Measurements from ENCODE around the gene CHST3. TPM values are rescaled to one million over a fixed set of nuclear protein-coding genes. Genes with fewer than 3 reads are reported as not detected.
"Not testable (repeated sequence)": the region's sequence is repeated elsewhere in the genome, so short reads cannot be mapped to it uniquely, and the experiment has no call there.

CHST3 gene
- total RNA-seq, 1 donor from 2014 or later, result not detected

DNA sequence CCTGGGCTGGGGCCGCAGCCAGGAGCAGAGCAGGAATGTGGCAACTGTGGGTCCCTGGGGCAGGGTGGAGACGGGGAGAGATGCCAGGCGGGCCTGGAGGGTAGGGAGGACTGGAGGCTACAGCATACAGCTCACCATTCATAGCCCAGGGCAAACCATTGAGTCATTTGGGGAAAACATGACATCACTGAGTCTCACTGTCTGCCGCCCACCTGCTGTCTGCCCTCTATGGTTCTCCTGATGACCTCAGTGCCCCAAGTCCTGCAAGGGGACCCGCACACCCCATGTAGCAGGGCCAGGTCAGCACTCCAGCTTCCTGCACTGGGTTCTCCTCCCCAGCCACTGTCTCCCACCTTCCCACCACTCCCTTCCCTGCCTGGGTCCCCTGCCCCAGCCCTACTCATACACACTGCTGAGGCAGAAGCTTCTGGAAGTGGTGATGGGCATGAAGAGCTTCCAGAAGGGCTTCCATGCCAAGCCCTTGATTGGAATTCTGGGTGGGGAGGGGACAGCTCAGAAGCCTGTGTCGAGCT lies 10.4 kb downstream of the CHST3 start:
- Mint-ChIP-seq H3K9me3 (no peaks in the 10 kb centered on the region), H3K27ac (no peak overlapping the region), H3K4me1 (no peaks in the 10 kb centered on the region), H3K36me3 (ENCODE audit: low read depth) (no peaks in the 10 kb centered on the region), H3K4me3 (no peak overlapping the region), H3K27me3 (peaks cover 7% of the 10 kb centered on the region)
- TF ChIP-seq, protein P1, sequence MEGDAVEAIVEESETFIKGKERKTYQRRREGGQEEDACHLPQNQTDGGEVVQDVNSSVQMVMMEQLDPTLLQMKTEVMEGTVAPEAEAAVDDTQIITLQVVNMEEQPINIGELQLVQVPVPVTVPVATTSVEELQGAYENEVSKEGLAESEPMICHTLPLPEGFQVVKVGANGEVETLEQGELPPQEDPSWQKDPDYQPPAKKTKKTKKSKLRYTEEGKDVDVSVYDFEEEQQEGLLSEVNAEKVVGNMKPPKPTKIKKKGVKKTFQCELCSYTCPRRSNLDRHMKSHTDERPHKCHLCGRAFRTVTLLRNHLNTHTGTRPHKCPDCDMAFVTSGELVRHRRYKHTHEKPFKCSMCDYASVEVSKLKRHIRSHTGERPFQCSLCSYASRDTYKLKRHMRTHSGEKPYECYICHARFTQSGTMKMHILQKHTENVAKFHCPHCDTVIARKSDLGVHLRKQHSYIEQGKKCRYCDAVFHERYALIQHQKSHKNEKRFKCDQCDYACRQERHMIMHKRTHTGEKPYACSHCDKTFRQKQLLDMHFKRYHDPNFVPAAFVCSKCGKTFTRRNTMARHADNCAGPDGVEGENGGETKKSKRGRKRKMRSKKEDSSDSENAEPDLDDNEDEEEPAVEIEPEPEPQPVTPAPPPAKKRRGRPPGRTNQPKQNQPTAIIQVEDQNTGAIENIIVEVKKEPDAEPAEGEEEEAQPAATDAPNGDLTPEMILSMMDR (IDR thresholded peaks at IDR 0.05), result no peak
- intact Hi-C loops (cut with micrococcal nuclease), result no loop called here
- ChIA-PET POLR2A (interaction anchor here (0.5 kb wide), 1 partner anchor 41 kb away, joined by 7 read pairs; no protein-coding TSS in a partner anchor), CTCF (no interaction called here)
- ATAC-seq (ENCODE audit: low read depth) (peak; percentile 18), DNase-seq (no peak)

DNA sequence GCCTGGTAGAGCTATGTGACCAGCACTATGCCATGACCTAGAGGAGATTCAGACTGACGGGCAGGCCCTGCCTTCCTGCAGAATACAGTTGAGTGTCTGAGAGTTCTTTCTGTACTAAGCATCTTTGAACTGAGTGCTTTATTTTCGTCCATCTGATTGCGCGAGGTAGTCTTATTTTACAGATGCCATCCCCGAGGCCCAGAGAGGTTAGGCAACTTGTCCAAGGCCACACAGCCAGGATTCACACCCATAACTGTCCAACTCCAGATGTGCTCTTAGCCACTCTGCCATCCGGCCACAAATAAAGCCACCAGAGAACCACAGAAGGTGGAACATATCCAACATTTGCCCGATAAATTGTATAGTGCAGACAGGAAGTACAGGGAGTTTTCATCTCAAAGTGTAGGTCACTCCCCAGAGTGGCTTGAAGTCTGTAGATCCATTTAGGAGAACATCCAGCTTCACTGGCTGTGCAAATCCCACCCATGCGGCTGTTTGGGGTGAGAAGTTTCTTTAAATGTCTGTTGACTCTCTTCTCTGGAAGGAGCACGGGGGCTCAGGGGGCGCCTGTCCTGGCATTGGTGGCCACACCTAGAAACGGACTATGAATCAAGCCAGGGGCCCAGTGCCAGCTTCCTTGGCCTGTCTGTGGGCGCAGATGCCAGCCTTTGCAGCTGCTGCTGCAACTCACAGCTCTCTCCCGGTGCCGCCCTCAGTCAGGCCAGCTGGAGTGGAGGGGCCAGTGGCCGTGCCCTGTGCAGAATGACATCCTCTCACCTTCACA lies 11.1 kb downstream of the CHST3 start:
- no peaks in the 10 kb centered on the region for H3K9me3 Mint-ChIP-seq
- ChIA-PET CTCF (no interaction called here), POLR2A (no interaction called here)
- no peak overlapping the region for H3K27ac Mint-ChIP-seq
- ATAC-seq (ENCODE audit: low read depth) (no peak), DNase-seq (no peak)
- H3K27me3 Mint-ChIP-seq, result peaks cover 7% of the 10 kb centered on the region
- H3K36me3 Mint-ChIP-seq (ENCODE audit: low read depth), result no peaks in the 10 kb centered on the region
- H3K4me3 Mint-ChIP-seq, result no peak overlapping the region
- no peaks in the 10 kb centered on the region for H3K4me1 Mint-ChIP-seq
- TF ChIP-seq, protein P1 (IDR thresholded peaks at IDR 0.05), result no peak
- intact Hi-C loops (cut with micrococcal nuclease), result no loop called here

DNA sequence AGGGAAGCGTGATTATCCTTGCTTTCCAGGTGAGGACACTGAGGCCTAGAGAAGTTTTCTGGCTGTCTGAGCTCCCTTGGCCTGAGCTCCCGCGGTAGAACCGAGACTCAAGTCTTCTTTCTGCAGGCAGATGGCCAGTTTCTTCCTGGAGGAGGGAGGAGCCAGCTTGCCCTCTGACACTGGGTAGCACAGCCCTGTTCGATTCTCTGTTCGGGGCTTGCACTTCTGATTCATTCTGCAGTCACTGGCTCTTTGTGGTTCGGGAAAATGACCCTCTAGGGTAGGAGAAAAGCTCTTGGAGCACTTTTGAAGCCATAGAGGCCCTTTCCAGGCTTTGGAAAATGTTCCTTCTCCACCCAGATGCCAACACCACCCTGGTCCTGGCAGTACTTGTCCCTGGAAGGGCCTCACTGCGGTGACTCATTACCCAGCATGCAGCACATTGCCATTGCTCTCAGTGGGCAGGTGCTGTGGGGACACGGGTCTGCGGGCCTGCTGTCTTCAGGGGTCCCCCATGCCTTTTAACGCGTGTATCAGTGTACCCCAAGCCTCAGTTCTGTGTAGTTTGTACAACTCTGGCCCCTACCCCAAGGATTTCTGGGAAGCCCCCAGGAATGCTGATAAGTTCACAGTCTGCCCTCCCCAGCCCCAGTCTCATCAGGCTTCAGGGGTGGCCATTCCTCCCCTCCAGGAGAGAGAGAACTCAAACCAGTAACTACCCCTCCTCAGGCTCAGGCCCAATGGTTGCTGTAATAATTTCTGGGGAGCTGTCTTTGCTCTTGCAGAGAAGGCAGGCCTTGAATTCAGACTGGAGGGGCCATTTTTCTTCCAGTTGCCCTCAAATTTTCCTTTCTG lies 11.9 kb downstream of the CHST3 start:
- no peak overlapping the region for H3K27ac Mint-ChIP-seq
- DNase-seq (no peak), ATAC-seq (ENCODE audit: low read depth) (no peak)
- TF ChIP-seq, protein P1 (IDR thresholded peaks at IDR 0.05), result no peak
- H3K36me3 Mint-ChIP-seq (ENCODE audit: low read depth), result no peaks in the 10 kb centered on the region
- intact Hi-C loops (cut with micrococcal nuclease), result no loop called here
- no peaks in the 10 kb centered on the region for H3K4me1 Mint-ChIP-seq
- no peaks in the 10 kb centered on the region for H3K9me3 Mint-ChIP-seq
- H3K4me3 Mint-ChIP-seq, result no peak overlapping the region
- peaks cover 7% of the 10 kb centered on the region for H3K27me3 Mint-ChIP-seq
- ChIA-PET CTCF (no interaction called here), POLR2A (no interaction called here)

DNA sequence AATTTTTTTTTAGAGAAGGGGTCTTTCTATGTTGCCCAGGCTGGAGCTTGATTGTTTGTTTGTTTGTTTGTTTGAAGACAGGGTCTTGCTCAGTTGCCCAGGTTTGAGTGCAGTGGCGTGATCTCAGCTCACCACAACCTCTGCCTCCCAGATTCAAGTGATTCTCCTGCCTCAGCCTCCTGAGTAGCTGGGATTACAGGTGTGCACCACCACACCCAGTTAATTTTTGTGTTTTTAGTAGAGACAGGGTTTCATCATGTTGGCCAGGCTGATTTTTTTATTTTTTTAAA lies 13.4 kb downstream of the CHST3 start:
- H3K36me3 Mint-ChIP-seq (ENCODE audit: low read depth); ATAC-seq (ENCODE audit: low read depth); H3K9me3 Mint-ChIP-seq; CTCF ChIA-PET; intact Hi-C loops (cut with micrococcal nuclease); H3K4me3 Mint-ChIP-seq; H3K27me3 Mint-ChIP-seq; POLR2A ChIA-PET; H3K27ac Mint-ChIP-seq; H3K4me1 Mint-ChIP-seq; DNase-seq: not testable (repeated sequence)

DNA sequence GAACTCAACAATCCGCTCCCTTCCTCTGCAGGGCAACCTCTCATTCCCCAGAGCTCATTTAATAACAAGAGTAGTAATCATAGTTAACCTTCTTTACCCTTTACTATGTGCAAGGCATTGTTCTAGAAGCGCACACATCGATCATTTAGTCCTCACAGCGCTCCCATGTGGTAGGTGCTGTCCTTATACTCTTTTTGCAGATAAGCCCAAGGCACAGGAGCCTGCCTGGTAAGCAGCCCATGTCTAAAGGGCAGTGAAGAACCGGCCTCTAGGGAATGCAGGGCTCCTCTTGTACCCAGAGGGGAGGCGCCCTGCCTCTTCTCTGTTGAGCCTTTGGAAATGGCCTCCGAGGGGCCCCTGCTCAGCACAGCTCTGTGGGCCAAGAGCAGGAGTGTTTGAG lies 14.3 kb downstream of the CHST3 start:
- no peaks in the 10 kb centered on the region for H3K9me3 Mint-ChIP-seq
- POLR2A ChIA-PET, result no interaction called here
- TF ChIP-seq, protein P1 (IDR thresholded peaks at IDR 0.05), result no peak
- no peaks in the 10 kb centered on the region for H3K36me3 Mint-ChIP-seq (ENCODE audit: low read depth)
- H3K27ac Mint-ChIP-seq, result no peak overlapping the region
- H3K4me3 Mint-ChIP-seq, result no peak overlapping the region
- CTCF ChIA-PET, result no interaction called here
- DNase-seq, result no peak
- H3K4me1 Mint-ChIP-seq, result peaks cover 1% of the 10 kb centered on the region
- peaks cover 4% of the 10 kb centered on the region for H3K27me3 Mint-ChIP-seq
- ATAC-seq (ENCODE audit: low read depth), result no peak
- intact Hi-C loops (cut with micrococcal nuclease), result no loop called here
